ACC112 (cell line): Measurements from ENCODE around the gene MRPS18C.
"Not testable (repeated sequence)": the region's sequence is repeated elsewhere in the genome, so short reads cannot be mapped to it uniquely, and the experiment has no call there.

Experiments
- H2AFZ ChIP-seq: fragments of 200-600 bp; sonication (generic); one replicate; pipeline ENCODE4 v1.6.0; 2017; ENCODE audit warnings: antibody characterized with exemption, low read length; ENCODE audit not compliant: unreplicated experiment
- H3K27ac ChIP-seq: fragments of 200-600 bp; sonication (generic); 2 replicates; pipeline ENCODE4 v1.5.1; 2014; ENCODE audit warnings: low read depth, mild to moderate bottlenecking, antibody characterized with exemption, low read length, moderate library complexity
- H3K27me3 ChIP-seq: fragments of 200-600 bp; sonication (generic); 2 replicates; pipeline ENCODE4 v1.6.1; 2014; ENCODE audit warnings: mild to moderate bottlenecking, antibody characterized with exemption, low read length, moderate library complexity, mixed read lengths; ENCODE audit not compliant: insufficient read depth
- H3K36me3 ChIP-seq: fragments of 200-600 bp; sonication (generic); 2 replicates; pipeline ENCODE4 v1.6.1; 2016; ENCODE audit warnings: mild to moderate bottlenecking, antibody characterized with exemption, low read length, moderate library complexity, mixed read lengths; ENCODE audit not compliant: insufficient read depth
- H3K4me1 ChIP-seq: fragments of 200-600 bp; sonication (generic); one replicate; pipeline ENCODE4 v1.6.1; 2016; ENCODE audit warnings: low read length, mixed read lengths; ENCODE audit not compliant: insufficient read depth, unreplicated experiment, control insufficient read depth
- H3K4me3 ChIP-seq: fragments of 200-600 bp; sonication (generic); 2 replicates; pipeline ENCODE4 v1.5.1; 2014; ENCODE audit warnings: mild to moderate bottlenecking, low read depth, low read length
- H3K79me2 ChIP-seq: fragments of 200-600 bp; sonication (generic); one replicate; pipeline ENCODE4 v1.6.0; 2016; ENCODE audit warnings: low read length; ENCODE audit not compliant: control insufficient read depth, unreplicated experiment, insufficient read depth

The MRPS18C gene

DNA sequence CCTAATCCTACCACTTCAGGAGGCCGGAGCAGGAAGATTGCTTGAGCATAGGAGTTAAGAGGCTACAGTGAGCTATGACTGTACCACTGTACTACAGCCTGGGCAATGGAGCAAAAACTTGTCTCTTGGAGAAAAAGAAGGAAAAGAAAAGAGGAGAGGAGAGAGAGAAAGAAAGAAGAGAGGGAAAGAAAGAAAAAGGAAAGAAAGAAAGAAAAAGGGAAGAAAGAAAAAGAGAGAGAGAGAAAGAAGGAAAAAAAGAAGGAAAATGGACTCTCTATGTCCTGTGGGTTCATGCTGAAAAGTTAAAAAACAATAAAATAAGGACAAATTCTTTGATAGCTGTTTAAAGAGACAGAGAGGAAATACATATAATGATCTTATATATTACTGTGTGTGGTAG is 42.3 kb downstream of the MRPS18C start:
- H3K36me3 ChIP-seq = no peaks in the 10 kb centered on the region
- no peak overlapping the region for H3K4me3 ChIP-seq
- no peaks in the 10 kb centered on the region for H3K27me3 ChIP-seq
- H2AFZ ChIP-seq = no peak overlapping the region
- H3K27ac ChIP-seq = no peak overlapping the region
- H3K79me2 ChIP-seq = no peaks in the 10 kb centered on the region
- no peaks in the 10 kb centered on the region for H3K4me1 ChIP-seq

DNA sequence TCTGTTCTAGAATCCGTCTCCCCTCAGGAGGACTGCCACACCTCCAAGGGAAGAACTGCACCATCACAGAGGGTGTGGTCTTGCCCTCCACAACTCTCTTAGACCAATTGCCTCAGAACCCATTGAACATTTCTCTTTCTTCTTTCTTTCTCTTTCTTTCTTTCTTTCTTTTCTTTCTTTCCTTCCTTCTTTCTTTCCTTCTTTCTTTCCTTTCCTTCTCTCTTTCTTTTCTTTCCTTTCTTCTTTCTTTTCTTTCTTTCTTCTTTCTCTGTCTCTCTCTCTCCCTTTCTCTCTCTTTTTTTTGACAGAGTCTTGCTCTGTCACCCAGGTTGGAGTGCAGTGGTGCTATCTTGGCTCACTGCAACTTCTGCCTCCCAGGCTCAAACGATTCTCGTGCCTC is 45.8 kb downstream of the MRPS18C start:
- H3K36me3 ChIP-seq, H2AFZ ChIP-seq, H3K4me1 ChIP-seq, H3K27me3 ChIP-seq, H3K27ac ChIP-seq, H3K79me2 ChIP-seq, H3K4me3 ChIP-seq: not testable (repeated sequence)

DNA sequence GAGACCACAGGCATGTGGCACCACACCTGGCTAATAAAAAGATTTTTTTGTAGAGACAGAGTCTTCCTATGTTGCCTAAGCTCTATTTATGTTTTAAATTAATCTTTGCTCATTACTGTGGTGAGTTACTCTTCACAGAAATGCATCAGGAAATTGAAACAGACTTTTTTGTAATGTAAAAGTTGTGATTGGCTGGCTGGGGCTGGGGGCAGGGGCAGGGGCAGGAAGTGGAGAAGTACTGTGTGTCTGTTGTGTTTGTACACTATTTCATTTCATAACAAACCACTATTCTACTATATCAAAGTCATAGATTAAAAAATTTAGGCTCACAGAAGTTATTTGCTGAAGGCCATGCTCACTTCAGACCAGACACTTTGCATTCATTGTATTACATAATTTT is 48.1 kb downstream of the MRPS18C start:
- Histone ChIP-seq H3K4me1 (no peaks in the 10 kb centered on the region), H3K79me2 (no peaks in the 10 kb centered on the region), H3K4me3 (no peak overlapping the region), H3K36me3 (no peaks in the 10 kb centered on the region), H3K27ac (no peak overlapping the region), H2AFZ (no peak overlapping the region), H3K27me3 (no peaks in the 10 kb centered on the region)

DNA sequence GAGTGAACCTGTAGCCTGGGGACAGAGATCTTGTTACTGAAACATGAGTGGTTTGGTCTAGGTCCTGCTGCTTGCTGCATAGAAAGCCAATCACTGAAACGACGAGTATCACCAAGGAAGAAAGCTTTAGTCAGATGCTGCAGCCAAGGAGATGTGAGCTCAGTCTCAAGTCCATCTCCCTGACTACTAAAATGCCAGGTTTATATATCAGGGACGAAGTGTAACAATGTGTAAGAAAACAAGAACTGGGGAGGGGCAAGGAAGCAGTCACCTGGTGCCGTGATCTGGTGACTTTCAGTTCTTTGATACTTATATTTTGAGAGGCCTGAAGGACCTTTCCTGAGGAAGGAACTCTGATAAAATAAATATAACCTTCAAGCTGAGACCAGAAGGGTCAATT is 48.6 kb downstream of the MRPS18C start:
- Histone ChIP-seq H2AFZ (no peak overlapping the region), H3K79me2 (no peaks in the 10 kb centered on the region), H3K27ac (no peak overlapping the region), H3K4me3 (no peak overlapping the region), H3K27me3 (no peaks in the 10 kb centered on the region), H3K4me1 (no peaks in the 10 kb centered on the region), H3K36me3 (no peaks in the 10 kb centered on the region)

DNA sequence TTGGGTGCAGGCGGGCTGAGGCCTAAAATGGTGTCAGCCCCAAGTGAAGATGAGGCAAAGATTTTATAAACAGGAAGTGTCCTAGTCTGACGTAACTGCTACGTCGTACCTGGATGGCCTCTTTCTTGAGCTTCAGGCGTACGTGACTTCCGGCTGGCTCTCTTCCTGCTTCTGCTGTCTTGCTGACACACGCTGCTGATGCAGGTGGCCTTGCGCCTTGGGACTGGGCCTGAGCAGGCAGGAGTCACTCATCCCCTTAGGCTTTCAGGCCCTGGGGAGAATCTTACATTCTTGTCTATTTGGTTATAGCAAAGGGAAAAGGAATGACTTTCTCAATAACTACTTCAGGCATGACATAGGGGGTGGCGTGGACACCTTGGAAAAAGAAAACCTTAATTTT is 49.1 kb downstream of the MRPS18C start:
- H3K4me3 ChIP-seq = no peak overlapping the region
- no peak overlapping the region for H3K27ac ChIP-seq
- H3K4me1 ChIP-seq = no peaks in the 10 kb centered on the region
- no peaks in the 10 kb centered on the region for H3K27me3 ChIP-seq
- H3K36me3 ChIP-seq = no peaks in the 10 kb centered on the region
- no peaks in the 10 kb centered on the region for H3K79me2 ChIP-seq
- no peak overlapping the region for H2AFZ ChIP-seq

DNA sequence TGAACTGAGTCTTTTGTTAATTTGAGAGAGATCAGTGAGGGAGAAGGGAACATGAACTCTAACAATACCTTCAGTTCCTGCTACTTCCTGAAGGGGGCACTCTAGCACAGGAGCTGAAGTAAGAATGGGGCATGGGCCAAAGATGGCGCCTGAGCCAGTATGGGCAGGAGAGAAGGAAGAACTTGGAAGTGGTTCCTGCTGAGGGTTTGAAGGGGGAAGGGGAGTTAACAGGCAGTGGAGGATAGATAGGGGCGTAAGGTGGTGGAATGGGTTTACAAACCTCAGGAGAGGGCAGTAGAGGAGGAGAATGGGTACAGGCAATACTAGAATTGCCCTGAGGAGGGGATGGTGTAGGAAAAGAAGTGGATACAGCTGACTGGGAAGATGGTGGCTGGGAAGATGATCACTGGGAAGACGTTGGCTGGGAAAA is 53.3 kb downstream of the MRPS18C start:
- not testable (repeated sequence) for H3K27me3 ChIP-seq, H3K27ac ChIP-seq, H3K79me2 ChIP-seq, H3K36me3 ChIP-seq, H3K4me3 ChIP-seq, H3K4me1 ChIP-seq
- H2AFZ ChIP-seq = peak overlapping the region; percentile 92

DNA sequence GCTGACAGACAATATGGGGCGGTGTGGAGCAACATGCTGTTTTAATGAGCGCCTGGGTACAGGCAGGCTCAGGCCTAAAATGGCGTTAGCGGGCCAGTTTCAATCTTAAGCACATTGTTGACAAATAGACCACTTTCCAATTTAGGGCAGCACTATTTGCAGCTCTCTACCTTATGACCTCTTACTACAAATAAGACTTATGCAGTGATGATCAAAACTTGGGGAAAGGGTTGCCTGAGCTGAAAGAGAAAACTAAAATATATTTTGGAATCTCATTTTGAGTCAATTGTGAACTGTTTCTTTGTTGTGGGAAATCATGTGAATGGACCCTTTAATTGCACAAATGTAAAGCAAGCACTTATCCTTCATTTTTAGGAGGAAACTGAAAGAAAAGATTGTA is 54.6 kb downstream of the MRPS18C start:
- H3K4me3 ChIP-seq = no peak overlapping the region
- H3K4me1 ChIP-seq = no peaks in the 10 kb centered on the region
- no peak overlapping the region for H2AFZ ChIP-seq
- no peaks in the 10 kb centered on the region for H3K36me3 ChIP-seq
- H3K79me2 ChIP-seq = no peaks in the 10 kb centered on the region
- no peaks in the 10 kb centered on the region for H3K27me3 ChIP-seq
- H3K27ac ChIP-seq = no peak overlapping the region
